ENCODE data around the gene ADAMTS18. TPM values are rescaled to one million over a fixed set of nuclear protein-coding genes. Genes with fewer than 3 reads are reported as not detected.

ADAMTS18 gene
- total and polyA plus RNA-seq, 9 of the 15 experiments (the other 6 are each of a cell fraction or from before 2014, with no cell fraction given) = not detected

DNA sequence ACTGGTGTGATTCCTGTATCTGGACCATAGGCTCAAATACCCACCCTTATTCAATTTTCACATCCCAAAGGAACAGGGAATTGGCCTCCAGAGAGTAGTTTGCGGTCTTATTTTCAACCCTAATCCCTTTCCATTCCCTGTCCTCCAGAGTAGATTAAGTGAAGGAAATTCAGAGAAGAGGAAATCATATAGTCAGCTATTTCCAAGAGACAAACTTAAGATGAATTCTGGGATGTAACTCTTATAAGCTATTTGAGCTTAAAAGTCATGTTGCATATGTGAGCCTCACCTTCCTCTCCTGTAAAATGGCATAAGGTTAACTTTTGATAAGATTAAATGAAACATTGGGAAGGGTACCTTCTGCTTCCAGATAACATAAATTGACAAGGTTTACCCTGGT lies 37.4 kb upstream of the ADAMTS18 start:
- Histone ChIP-seq H3K9me3 (replicated peaks; ENCODE audit: control insufficient read depth, insufficient read depth, low read depth, low read length) (no peaks in the 10 kb centered on the region), H3K9ac (ENCODE audit: insufficient read depth in 1 of 2, low read depth in 2 of 2, low read length in 2 of 2) (no peak overlapping the region), H3K4me1 (replicated peaks in 1 of 2; ENCODE audit: control insufficient read depth in 2 of 2, insufficient read depth in 2 of 2, low read length in 2 of 2) (no peaks in the 10 kb centered on the region), H3K9me1 (ENCODE audit: control insufficient read depth, insufficient read depth, low read length) (no peaks in the 10 kb centered on the region), H3K4me3 (no peak overlapping the region), H3K36me3 (ENCODE audit: control insufficient read depth, insufficient read depth, low read length) (no peaks in the 10 kb centered on the region), H2AFZ (ENCODE audit: low read depth, low read length) (no peak overlapping the region), H3K27ac (ENCODE audit: extremely low read depth, low read depth, low read length) (no peak overlapping the region), H4K20me1 (replicated peaks; ENCODE audit: control insufficient read depth, insufficient read depth, low read length) (no peaks in the 10 kb centered on the region), H3K4me2 (ENCODE audit: insufficient read depth, low read length) (no peak overlapping the region), H3K27me3 (ENCODE audit: control insufficient read depth in 2 of 2, insufficient read depth in 2 of 2, low read length in 2 of 2) (no peaks in the 10 kb centered on the region), H3K79me2 (ENCODE audit: control insufficient read depth, insufficient read depth, low read length) (no peaks in the 10 kb centered on the region)
- no TSS peak for BruUV-seq (replicated peaks)
- ATAC-seq = no peak
- ChIA-PET CTCF (ENCODE audit: low intra/inter-chr PET ratio) (no interaction called here), POLR2A (no interaction called here)
- no peak for DNase-seq (ENCODE audit: extremely low read depth in 1 of 4, low spot score in 3 of 4)
- intact Hi-C loops (cut with micrococcal nuclease) = no loop called here
- in situ Hi-C loops (cut with MboI) = no loop called here
- WGBS (ENCODE audit: insufficient coverage, low coverage, missing lambda C conversion rate) = 0% methylated on average over 1 of the region's 1 CpG
- FAIRE-seq = no peak
- TF ChIP-seq ARID2 (IDR thresholded peaks at IDR 0.05) (no peak), PRMT5 (CRISPR knock-in tag; IDR thresholded peaks at IDR 0.05) (no peak), MXI1 (IDR thresholded peaks at IDR 0.05; ENCODE audit: low read depth, low read length) (no peak), ETV5 (CRISPR knock-in tag; IDR thresholded peaks at IDR 0.05; ENCODE audit: low read depth) (no peak), ZNF551 (CRISPR knock-in tag; IDR thresholded peaks at IDR 0.05) (no peak), RNF2 (IDR thresholded peaks at IDR 0.05) (no peak), CXXC5 (CRISPR knock-in tag; IDR thresholded peaks at IDR 0.05) (no peak), XRCC3 (IDR thresholded peaks at IDR 0.05) (no peak), ZNF76 (CRISPR knock-in tag; IDR thresholded peaks at IDR 0.05; ENCODE audit: borderline replicate concordance) (no peak)
- TF ChIP-seq, protein P1, sequence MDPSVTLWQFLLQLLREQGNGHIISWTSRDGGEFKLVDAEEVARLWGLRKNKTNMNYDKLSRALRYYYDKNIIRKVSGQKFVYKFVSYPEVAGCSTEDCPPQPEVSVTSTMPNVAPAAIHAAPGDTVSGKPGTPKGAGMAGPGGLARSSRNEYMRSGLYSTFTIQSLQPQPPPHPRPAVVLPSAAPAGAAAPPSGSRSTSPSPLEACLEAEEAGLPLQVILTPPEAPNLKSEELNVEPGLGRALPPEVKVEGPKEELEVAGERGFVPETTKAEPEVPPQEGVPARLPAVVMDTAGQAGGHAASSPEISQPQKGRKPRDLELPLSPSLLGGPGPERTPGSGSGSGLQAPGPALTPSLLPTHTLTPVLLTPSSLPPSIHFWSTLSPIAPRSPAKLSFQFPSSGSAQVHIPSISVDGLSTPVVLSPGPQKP (CRISPR knock-in tag; IDR thresholded peaks at IDR 0.05) = no peak
- TF ChIP-seq, protein P2, sequence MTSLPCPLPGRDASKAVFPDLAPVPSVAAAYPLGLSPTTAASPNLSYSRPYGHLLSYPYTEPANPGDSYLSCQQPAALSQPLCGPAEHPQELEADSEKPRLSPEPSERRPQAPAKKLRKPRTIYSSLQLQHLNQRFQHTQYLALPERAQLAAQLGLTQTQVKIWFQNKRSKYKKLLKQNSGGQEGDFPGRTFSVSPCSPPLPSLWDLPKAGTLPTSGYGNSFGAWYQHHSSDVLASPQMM (CRISPR knock-in tag; IDR thresholded peaks at IDR 0.05) = no peak
- TF ChIP-seq, protein P3, sequence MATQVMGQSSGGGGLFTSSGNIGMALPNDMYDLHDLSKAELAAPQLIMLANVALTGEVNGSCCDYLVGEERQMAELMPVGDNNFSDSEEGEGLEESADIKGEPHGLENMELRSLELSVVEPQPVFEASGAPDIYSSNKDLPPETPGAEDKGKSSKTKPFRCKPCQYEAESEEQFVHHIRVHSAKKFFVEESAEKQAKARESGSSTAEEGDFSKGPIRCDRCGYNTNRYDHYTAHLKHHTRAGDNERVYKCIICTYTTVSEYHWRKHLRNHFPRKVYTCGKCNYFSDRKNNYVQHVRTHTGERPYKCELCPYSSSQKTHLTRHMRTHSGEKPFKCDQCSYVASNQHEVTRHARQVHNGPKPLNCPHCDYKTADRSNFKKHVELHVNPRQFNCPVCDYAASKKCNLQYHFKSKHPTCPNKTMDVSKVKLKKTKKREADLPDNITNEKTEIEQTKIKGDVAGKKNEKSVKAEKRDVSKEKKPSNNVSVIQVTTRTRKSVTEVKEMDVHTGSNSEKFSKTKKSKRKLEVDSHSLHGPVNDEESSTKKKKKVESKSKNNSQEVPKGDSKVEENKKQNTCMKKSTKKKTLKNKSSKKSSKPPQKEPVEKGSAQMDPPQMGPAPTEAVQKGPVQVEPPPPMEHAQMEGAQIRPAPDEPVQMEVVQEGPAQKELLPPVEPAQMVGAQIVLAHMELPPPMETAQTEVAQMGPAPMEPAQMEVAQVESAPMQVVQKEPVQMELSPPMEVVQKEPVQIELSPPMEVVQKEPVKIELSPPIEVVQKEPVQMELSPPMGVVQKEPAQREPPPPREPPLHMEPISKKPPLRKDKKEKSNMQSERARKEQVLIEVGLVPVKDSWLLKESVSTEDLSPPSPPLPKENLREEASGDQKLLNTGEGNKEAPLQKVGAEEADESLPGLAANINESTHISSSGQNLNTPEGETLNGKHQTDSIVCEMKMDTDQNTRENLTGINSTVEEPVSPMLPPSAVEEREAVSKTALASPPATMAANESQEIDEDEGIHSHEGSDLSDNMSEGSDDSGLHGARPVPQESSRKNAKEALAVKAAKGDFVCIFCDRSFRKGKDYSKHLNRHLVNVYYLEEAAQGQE (IDR thresholded peaks at IDR 0.05; ENCODE audit: borderline replicate concordance) = no peak
- TF ChIP-seq, protein P3 (CRISPR knock-in tag; IDR thresholded peaks at IDR 0.05; ENCODE audit: low read depth) = no peak
